Ishikawa (cell line): ENCODE data around the gene SGSM1.
A peak's percentile ranks its signal among the peaks of the same experiment; 100 is the strongest.

Source experiments
- CEBPB ChIP-seq: IDR thresholded peaks from 2 replicates; pipeline ENCODE4 v1.6.1; 2012
- CREB1 ChIP-seq: IDR thresholded peaks from 2 replicates; pipeline ENCODE4 v1.6.1; 2012; ENCODE audit warnings: low read depth
- EGR1 ChIP-seq: IDR thresholded peaks from 2 replicates; pipeline ENCODE4 v1.6.1; 2012
- EP300 ChIP-seq: IDR thresholded peaks from 2 replicates; pipeline ENCODE4 v1.6.1; 2012; ENCODE audit warnings: borderline replicate concordance
- FOXM1 ChIP-seq: IDR thresholded peaks from 2 replicates; pipeline ENCODE4 v1.6.1; 2012; ENCODE audit warnings: low read depth, borderline replicate concordance
- MAX ChIP-seq: IDR thresholded peaks from 2 replicates; pipeline ENCODE4 v1.6.1; 2012
- NFIC ChIP-seq: IDR thresholded peaks from 2 replicates; pipeline ENCODE4 v1.6.1; 2012
- RAD21 ChIP-seq: IDR thresholded peaks from 2 replicates; pipeline ENCODE4 v1.6.1; 2012; ENCODE audit warnings: low read depth
- REST ChIP-seq: IDR thresholded peaks from 2 replicates; pipeline ENCODE4 v1.6.1; 2012; ENCODE audit warnings: low read depth, mild to moderate bottlenecking
- TAF1 ChIP-seq: IDR thresholded peaks from 2 replicates; pipeline ENCODE4 v1.6.1; 2012; ENCODE audit warnings: low read depth, mild to moderate bottlenecking
- TCF12 ChIP-seq: IDR thresholded peaks from 2 replicates; pipeline ENCODE4 v1.6.1; 2012; ENCODE audit warnings: low read depth
- TEAD4 ChIP-seq: IDR thresholded peaks from 2 replicates; pipeline ENCODE4 v1.6.1; 2012
- USF1 ChIP-seq: IDR thresholded peaks from 2 replicates; pipeline ENCODE4 v1.6.1; 2012
- YY1 ChIP-seq: IDR thresholded peaks from 2 replicates; pipeline ENCODE4 v1.6.1; 2012; ENCODE audit warnings: low read depth
- ZBTB7A ChIP-seq: IDR thresholded peaks from 2 replicates; pipeline ENCODE4 v1.6.1; 2012; ENCODE audit warnings: low read depth

The SGSM1 gene

GRCh38 chr22:24930678-24931077, 124.7 kb downstream of the SGSM1 start:
- TF ChIP-seq ZBTB7A (no peak), TAF1 (no peak), MAX (no peak), RAD21 (no peak), EGR1 (no peak), TCF12 (no peak), FOXM1 (no peak), USF1 (no peak), EP300 (no peak), YY1 (no peak), CEBPB (no peak), TEAD4 (no peak), CREB1 (no peak), REST (no peak), NFIC (no peak)

- no peak for TF ChIP-seq RAD21
- TF ChIP-seq YY1: no peak
- TF ChIP-seq TCF12: no peak
- TF ChIP-seq TEAD4: no peak
- no peak for TF ChIP-seq CEBPB
- no peak for TF ChIP-seq NFIC
- no peak for TF ChIP-seq REST
- no peak for TF ChIP-seq TAF1
- TF ChIP-seq CREB1: no peak
- no peak for TF ChIP-seq FOXM1
- no peak for TF ChIP-seq MAX
- no peak for TF ChIP-seq EGR1
These were observed 129.9 kb downstream of the SGSM1 start for GRCh38 chr22:24935771-24936483.

- TF ChIP-seq NFIC (no peak), RAD21 (peak; percentile 50; the same call in 1 of the 2 replicates)
These were observed 131.1 kb downstream of the SGSM1 start for GRCh38 chr22:24937114-24937513.

- no peak for TF ChIP-seq ZBTB7A
- no peak for TF ChIP-seq TCF12
- TF ChIP-seq CEBPB: no peak
- no peak for TF ChIP-seq USF1
- TF ChIP-seq REST: no peak
- no peak for TF ChIP-seq EP300
- no peak for TF ChIP-seq MAX
- no peak for TF ChIP-seq EGR1
- TF ChIP-seq RAD21: peak; percentile 89
- no peak for TF ChIP-seq FOXM1
- TF ChIP-seq NFIC: no peak
- 0 out of 2 replicates have a peak, but pooled peaks have one; percentile 36 for TF ChIP-seq YY1
- no peak for TF ChIP-seq CREB1
These were observed 132.8 kb downstream of the SGSM1 start for GRCh38 chr22:24938741-24939341.
